Hepatic stellate cell (primary cell): ENCODE data around the gene CUX1.
"Not testable (repeated sequence)": the region's sequence is repeated elsewhere in the genome, so short reads cannot be mapped to it uniquely, and the experiment has no call there.

Source experiments
- DNase-seq: peaks from one replicate; pipeline ENCODE4 v3.0.0; 2011; ENCODE audit warnings: low spot score

CUX1 gene

DNA sequence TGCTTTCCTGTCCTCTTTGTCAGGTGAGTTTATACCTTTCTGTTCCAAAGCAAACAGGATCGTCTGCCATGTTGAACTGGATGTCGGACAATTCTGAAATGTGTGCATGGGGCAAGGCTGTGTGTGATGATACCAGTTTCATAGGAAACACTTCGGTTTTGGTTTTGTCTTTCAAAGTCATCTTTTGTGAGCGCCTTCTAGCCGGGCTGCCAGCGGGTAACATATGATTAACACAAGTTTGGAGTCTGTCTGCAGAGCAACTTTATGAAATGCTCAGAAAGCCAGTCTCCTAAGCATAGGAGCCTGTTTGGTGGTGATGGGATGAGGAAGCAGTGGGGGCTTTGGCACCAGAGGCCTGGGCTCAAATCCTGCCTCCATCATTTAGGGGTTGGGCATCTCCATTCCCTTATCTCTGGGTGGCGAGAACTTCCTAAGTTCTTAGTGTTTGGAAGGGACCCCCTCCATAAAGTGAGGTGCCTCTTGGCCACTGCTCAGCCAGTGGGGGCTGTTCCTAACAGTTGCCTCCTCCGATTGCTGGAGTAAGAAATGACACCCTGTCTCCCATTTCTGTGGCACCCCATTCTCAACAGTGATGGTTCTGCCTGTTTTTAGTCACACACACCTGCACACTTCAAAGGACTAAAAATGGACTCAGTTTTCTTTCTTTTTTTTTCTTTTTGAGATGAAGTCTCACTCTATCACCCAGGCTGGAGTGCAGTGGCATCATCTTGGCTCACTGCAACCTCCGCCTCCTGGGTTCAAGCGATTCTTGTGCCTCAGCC lies 36.8 kb downstream of the CUX1 start:
- DNase-seq = no peak

DNA sequence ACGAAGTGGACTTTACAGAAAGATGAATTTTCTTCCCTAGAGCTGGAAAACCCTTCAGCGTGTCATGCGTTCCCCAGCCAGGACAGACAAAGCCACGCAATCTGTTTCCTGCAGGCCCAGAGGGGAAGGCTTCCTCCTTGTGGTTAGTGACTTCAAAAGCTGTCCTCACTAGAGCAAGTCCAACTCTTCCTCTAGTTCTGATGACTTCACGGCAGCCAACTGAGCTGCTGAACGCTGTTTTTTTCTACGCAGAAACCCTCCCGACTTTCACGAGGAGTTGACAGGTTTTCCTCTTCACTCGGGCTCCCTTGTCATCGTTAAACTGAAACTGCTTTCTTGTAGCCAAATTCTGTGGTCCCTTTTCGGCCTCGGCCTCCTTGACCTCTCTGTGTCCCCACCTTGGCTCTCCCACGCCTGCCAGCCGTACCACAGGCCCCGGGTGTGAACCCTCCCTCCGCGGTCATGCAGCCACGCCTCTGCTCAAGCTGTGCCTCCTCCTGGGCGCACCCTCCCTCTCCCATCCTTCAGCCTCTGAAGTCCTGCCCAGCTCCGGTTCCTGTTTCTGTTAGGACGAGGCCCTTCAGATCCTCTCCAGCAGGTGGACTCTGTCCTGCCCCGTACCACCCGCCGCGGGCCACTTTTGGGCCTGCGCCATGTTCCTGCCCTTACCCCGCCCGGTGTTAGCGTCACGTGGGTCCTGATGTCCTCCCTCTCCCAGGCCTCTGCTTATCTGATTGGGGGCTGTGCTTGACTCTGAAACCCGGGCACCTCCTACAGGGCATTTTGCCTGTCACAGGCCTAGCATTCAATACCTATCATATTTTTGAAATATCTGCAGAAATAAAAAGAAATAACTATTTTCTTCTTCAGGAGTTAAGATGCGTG lies 39.3 kb downstream of the CUX1 start:
- peak; percentile 96 for DNase-seq

- DNase-seq = no peak
Measured at GRCh38 chr7:101857358-101857811, 40.0 kb downstream of the CUX1 start.

DNA sequence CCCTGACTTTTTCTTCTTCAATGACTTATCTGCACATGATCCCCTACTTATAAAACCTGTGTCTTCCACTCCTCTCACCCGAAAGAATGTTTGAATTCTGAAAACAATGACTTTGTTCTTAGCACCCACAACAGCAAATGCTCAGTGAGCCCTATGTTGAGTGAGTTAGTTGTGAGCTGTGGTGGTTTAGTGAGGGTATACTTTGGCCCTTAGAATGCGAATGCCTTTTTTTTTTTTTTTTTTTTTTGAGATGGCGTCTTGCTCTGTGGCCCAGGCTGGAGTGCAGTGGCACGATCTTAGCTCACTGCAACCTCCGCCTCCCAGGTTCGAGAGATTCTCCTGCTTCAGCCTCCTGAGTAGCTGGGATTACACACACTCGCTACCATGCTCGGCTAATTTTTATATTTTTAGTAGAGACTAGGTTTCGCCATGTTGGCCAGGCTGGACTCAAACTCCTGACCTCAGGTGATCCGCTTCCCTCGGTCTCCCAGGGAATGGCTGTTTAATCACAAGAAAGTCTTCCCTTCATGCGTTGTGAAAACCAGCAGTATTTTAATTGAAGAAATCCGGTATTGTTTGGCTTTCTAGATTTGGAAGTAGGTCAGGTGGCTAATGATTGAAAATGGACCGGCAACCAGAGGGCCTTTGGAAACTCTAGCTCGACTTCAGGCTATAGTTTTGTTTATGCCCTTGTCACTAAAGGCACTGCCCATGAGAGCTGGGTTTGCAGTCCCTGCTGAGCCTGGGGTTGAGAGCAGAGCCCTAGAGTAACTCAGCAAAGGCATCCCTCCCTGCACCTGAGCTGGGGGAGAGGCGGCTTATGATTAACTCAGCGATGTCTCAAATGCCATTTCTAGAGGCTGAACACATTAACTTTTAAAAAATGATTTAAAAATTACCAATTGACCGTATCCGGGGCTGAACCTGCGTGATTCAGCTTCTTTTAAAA lies 41.3 kb downstream of the CUX1 start:
- DNase-seq = no peak

DNA sequence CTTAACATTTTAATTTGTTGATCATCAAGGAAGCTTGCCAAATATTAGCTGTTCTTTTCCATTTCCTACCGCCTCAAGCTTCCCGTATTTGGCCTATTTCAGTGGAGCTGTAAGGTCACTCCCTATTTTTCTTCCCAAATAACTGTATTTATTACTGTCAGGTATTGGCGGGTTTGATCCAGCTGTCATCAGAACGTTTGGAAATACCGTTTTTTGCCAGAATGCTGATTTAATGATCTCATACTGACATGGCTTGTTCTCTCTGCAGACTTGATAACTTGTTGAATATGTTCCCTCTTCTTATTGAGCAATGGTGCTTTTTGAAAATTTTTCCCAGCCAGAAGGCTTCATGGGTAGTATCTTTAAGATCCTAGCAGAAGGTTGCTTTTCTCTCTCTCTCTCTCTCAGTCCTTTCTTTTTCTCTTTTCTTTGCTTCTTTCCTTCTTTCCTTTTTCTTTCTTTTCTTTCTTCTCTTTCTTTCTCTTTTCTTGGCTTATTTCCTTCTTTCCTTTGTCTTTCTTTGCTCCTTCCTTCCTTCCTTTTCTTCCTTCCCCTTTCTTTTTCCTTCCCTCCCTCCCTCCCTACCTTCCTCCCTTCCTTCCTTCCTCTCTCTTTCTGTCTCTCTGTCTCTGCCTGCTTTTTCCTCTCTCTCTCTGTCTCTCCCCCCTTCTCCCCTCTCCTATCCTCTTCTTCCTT lies 42.1 kb downstream of the CUX1 start:
- DNase-seq = no peak

DNA sequence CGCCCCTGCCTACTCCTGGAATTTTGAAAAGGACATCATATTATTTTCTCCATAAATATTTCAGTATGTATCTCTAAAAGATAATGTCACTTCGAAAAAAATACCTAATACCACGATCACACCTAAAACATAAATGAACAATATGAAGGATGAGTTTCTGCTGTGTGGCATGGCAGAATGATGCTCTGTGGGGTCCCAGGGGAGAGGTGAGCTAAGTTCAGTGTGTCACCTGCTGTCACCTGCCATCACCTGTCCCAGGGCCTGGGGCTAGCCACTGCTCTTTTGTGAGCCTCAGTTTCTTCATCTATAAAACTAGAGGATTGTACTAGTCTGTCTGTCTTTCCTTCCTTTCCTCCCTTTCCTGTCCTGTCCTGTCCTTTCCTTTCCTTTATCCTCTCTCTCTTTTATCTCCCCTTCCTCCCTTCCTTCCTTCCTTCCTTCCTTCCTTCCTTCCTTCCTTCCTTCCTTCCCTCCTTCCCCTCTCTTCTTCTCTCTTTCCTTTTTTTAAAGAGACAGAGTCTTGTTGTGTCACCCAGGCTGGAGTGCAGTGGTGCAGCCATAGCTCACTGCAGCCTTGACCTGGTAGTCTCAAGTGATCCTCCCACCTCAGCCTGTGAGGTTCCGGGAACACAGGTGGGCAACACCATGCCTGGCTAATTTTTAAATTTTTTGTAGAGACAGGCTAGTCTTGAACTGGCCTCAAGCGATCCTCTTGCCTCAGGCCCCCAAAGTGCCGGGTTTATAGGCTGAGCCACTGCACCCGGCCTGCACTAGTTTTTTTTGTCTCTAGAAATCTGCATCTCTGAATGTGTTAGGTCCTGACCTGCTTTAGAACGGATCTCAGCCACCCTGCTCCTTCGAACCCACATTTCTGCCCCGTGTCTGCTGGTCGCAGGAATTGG lies 43.1 kb downstream of the CUX1 start:
- no peak for DNase-seq

GRCh38 chr7:101861218-101861775 lies 43.9 kb downstream of the CUX1 start:
- DNase-seq = no peak

- DNase-seq = no peak
Measured at GRCh38 chr7:101862280-101863220, 45.1 kb downstream of the CUX1 start.

- no peak for DNase-seq
Measured at GRCh38 chr7:101863598-101863997, 46.2 kb downstream of the CUX1 start.

GRCh38 chr7:101864039-101864438 lies 46.6 kb downstream of the CUX1 start:
- no peak for DNase-seq

- no peak for DNase-seq
Measured at GRCh38 chr7:101865031-101865430, 47.6 kb downstream of the CUX1 start.

- DNase-seq = no peak
Measured at GRCh38 chr7:101865455-101865854, 48.0 kb downstream of the CUX1 start.

DNA sequence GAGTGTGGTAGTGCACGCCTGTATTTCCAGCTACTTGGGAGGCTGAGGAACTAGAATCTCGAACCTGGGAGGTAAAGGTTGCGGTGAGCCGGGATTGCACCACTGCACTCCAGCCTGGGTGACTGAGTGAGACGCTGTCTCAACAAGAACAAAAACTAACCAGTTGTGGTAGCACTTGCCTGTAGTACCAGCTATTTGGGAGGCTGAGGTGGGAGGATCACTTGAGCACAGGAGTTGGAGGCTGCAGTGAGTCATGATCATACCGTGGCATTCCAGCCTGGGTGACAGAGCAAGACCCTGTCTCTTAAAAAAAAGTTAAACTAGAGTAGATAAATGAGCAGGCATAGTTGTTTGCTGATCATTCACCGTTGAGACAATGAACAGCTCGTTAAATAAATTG lies 48.9 kb downstream of the CUX1 start:
- DNase-seq = no peak

GRCh38 chr7:101867265-101867664 lies 49.8 kb downstream of the CUX1 start:
- DNase-seq = no peak

DNA sequence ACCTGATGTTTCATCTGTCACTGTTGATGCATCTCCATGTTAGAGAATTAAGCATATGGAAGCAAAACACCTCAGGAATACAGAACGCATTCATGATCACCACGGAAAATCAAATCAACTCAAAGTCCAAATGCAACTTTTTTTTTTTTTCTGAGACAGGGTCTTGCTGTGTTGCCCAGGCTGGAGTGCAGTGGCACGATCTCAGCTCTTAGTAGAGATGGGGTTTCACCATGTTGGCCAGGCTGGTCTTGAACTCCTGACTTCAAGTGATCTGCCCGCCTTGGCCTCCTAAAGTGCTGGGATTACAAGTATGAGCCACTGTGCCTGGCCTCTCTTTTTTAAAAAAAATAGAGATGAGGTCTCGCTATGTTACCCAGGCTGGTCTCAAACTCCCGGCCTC lies 50.3 kb downstream of the CUX1 start:
- not testable (repeated sequence) for DNase-seq

DNA sequence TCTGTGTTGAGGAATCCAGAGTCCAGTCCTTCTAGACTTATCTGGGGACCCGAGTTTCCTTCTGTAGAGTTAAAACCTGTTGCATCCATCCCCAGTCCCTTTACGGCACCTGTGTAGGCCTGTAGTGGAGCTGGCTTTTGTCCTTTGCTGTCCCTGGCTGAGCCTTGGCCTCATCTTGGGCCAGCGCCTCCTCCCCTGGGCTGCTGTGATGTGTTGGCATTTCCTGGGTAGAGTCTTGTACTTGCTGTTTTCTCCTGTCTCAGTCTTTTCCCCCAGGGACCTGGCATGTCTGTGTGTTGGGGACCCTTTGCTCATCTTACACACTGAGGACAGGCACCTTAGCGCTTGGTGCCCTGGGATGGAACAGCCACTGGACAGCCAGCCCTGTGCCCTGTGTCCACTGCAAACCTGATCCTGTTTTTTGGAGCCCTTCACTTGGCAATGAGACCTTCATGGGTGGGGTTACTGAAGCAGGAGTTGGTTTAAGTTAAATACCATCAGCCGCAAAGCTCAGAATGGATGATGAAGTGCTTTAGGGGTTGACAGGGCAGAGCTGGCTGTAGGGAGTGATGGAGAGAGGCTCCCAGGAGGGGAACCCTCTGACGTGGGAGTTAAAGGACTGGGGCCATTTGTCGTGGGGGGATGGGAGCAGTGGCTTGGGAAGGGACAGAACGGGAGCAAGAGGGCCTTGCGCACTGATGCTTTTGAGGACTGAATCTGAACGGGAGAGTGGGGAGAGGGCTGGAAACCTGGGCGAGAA lies 50.9 kb downstream of the CUX1 start:
- DNase-seq = peak; percentile 50

- no peak for DNase-seq
Measured at GRCh38 chr7:101869026-101869900, 51.8 kb downstream of the CUX1 start.
